ENCODE measurements around the gene FBXW8. TPM values are rescaled to one million over a fixed set of nuclear protein-coding genes. Genes with fewer than 3 reads are reported as not detected.
A peak's percentile ranks its signal among the peaks of the same experiment; 100 is the strongest.

The FBXW8 gene
- total RNA-seq, 4 donors from 2014 or later = 4.2 to 5.6 (median 4.7) TPM

- in situ Hi-C loops (cut with MboI; ENCODE audit: low sequenced_read_pairs in 4 of 4) = no loop called here
Observed at GRCh38 chr12:117069101-117069797, 158.5 kb downstream of the FBXW8 start.

DNA sequence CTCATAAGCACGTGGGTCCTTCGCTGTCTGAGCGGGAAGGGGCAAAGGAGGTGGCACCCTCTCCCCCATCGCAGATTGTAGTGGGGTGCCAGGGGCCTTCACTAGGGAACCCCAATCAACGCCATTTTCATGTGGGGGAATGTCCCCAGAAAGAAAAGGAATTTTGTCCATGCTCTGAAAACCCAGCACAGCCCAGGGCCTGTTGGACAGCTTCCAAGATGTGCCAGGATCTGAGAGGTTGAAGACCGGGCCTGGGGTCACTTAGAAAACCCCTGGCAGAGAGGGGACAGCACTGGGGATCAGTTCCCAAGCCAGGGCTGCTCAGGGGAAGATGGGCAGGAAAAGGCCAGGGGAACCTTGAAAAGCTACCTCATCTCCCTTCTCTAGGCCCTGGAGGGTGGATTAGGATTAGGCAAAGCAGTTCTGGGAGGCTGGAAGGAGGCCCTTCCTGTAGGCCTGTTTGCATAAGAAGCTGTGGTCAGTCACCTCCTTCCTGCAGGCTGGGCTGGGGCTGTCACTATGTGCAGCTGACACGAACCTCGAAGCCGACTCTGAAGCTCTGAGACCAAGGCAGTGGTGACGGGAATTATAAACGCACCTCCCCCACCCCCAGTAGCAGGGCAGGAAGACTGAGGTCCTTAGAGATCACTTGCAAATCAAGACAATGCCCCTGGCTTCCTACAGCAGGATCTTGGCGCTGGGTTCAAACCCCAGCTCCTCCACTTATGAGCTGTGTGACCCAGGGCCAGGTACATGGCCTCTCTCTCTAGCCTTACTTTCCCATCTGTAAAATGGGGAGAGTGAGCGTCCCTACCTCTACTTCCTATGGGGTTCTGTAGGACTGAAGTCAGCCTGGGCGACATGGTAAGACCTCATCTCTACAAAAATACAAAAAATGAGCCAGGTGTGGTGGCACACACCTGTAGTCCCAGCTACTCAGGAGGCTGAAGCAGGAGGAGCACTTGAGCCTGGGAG lies 159.5 kb downstream of the FBXW8 start:
- Histone ChIP-seq H3K27ac (peak overlapping the region in 1 of 4 donors; percentile 16), H3K4me1 (no peaks in the 10 kb centered on the region), H3K27me3 (no peaks in the 10 kb centered on the region), H3K4me3 (no peak overlapping the region), H3K36me3 (no peaks in the 10 kb centered on the region), H3K9me3 (no peaks in the 10 kb centered on the region)
- TF ChIP-seq POLR2A (IDR thresholded peaks at IDR 0.05) = no peak
- TF ChIP-seq, protein P1, sequence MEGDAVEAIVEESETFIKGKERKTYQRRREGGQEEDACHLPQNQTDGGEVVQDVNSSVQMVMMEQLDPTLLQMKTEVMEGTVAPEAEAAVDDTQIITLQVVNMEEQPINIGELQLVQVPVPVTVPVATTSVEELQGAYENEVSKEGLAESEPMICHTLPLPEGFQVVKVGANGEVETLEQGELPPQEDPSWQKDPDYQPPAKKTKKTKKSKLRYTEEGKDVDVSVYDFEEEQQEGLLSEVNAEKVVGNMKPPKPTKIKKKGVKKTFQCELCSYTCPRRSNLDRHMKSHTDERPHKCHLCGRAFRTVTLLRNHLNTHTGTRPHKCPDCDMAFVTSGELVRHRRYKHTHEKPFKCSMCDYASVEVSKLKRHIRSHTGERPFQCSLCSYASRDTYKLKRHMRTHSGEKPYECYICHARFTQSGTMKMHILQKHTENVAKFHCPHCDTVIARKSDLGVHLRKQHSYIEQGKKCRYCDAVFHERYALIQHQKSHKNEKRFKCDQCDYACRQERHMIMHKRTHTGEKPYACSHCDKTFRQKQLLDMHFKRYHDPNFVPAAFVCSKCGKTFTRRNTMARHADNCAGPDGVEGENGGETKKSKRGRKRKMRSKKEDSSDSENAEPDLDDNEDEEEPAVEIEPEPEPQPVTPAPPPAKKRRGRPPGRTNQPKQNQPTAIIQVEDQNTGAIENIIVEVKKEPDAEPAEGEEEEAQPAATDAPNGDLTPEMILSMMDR (IDR thresholded peaks at IDR 0.05 in 4 of 5, conservative IDR thresholded peaks at IDR 0.05 in 1 of 5) = no peak
- intact Hi-C loops (cut with DNase I; ENCODE audit: low total_unique reads) = no loop called here
- in situ Hi-C loops (cut with MboI; ENCODE audit: low sequenced_read_pairs in 4 of 4) = no loop called here
- ATAC-seq = no peak
- no peak for DNase-seq

More at GRCh38 chr12:117069101-117069797, 158.5 kb downstream of the FBXW8 start:
- DNase-seq = no peak
- no peaks in the 10 kb centered on the region for H3K9me3 ChIP-seq
- no peaks in the 10 kb centered on the region for H3K27me3 ChIP-seq
- no peaks in the 10 kb centered on the region for H3K4me1 ChIP-seq
- no peak overlapping the region for H3K4me3 ChIP-seq
- intact Hi-C loops (cut with DNase I; ENCODE audit: low total_unique reads) = no loop called here
- no peak overlapping the region for H3K27ac ChIP-seq
- no peak for TF ChIP-seq POLR2A (IDR thresholded peaks at IDR 0.05)
- TF ChIP-seq, protein P1 (IDR thresholded peaks at IDR 0.05 in 4 of 5, conservative IDR thresholded peaks at IDR 0.05 in 1 of 5) = no peak
- no peak for ATAC-seq
- no peaks in the 10 kb centered on the region for H3K36me3 ChIP-seq

DNA sequence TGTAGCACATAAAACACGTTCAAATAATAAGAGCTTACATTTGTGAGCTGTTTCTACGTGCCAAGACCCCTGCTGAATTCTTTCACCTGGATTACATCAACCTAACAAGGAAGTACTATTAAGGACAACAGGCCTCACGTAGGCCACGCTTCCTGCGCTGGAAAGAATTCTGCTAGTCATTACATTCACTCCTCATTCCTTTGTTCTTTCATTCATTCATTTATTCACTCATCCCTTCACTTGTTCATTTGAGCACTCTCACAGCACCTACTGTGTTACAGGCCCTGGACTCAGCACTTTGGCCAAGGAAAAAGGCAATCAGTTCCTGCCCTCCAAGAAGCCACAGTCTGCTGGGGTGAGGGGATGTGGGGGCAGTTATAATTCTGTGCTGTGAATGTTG lies 160.3 kb downstream of the FBXW8 start:
- TF ChIP-seq POLR2A (IDR thresholded peaks at IDR 0.05) = no peak
- TF ChIP-seq, protein P1 (IDR thresholded peaks at IDR 0.05 in 4 of 5, conservative IDR thresholded peaks at IDR 0.05 in 1 of 5) = no peak
- Histone ChIP-seq H3K9me3 (no peaks in the 10 kb centered on the region), H3K27me3 (no peaks in the 10 kb centered on the region), H3K36me3 (no peaks in the 10 kb centered on the region), H3K4me3 (no peak overlapping the region), H3K4me1 (no peaks in the 10 kb centered on the region), H3K27ac (no peak overlapping the region)
- in situ Hi-C loops (cut with MboI; ENCODE audit: low sequenced_read_pairs in 4 of 4) (no loop called here), intact Hi-C loops (cut with DNase I; ENCODE audit: low total_unique reads) (no loop called here)
- DNase-seq (no peak), ATAC-seq (no peak)

- no peaks in the 10 kb centered on the region for H3K9me3 ChIP-seq
- no peaks in the 10 kb centered on the region for H3K4me1 ChIP-seq
- DNase-seq = no peak
- in situ Hi-C loops (cut with MboI; ENCODE audit: low sequenced_read_pairs in 4 of 4) (no loop called here), intact Hi-C loops (cut with DNase I; ENCODE audit: low total_unique reads) (no loop called here)
- no peaks in the 10 kb centered on the region for H3K36me3 ChIP-seq
- H3K27ac ChIP-seq = no peak overlapping the region
- no peak for ATAC-seq
- no peak for TF ChIP-seq POLR2A (IDR thresholded peaks at IDR 0.05)
- TF ChIP-seq, protein P1 (IDR thresholded peaks at IDR 0.05 in 4 of 5, conservative IDR thresholded peaks at IDR 0.05 in 1 of 5) = no peak
- no peak overlapping the region for H3K4me3 ChIP-seq
- H3K27me3 ChIP-seq = no peaks in the 10 kb centered on the region
Observed at GRCh38 chr12:117072106-117072505, 161.4 kb downstream of the FBXW8 start.
